ENCODE measurements around the gene NACC2. TPM values are rescaled to one million over a fixed set of nuclear protein-coding genes. Genes with fewer than 3 reads are reported as not detected.

The NACC2 gene
- total RNA-seq, 2 donors from 2014 or later = 24.5 to 55.2 TPM

DNA sequence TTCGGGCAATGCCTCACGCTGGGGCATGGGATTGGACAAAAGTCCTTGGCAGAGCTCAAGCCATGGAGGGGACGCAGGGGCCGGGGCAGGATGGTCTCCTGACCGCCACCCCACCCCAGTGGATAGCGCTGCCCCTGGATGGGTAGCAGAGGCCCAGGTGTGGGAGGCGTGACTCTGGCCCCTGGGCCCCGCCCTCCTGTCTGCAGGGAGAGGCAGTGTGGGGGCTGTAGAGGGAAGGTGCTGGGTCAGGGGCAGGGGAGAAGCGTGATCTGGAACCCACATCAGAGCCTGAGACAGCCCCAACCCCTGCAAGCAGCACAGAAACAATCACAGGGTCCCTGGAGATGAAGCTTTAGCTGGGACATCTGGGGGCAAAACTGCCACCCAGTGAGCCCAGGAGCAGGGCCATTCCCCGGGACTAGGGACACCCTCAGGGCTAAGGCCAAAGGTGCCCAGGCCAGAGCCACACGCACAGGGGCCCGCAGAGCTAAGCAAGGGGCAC, 36.2 kb downstream of the NACC2 start:
- Histone ChIP-seq H3K4me3 (no peak overlapping the region), H3K9me3 (no peaks in the 10 kb centered on the region), H3K27ac (no peak overlapping the region), H3K27me3 (replicated peaks; ENCODE audit: insufficient read depth) (no peaks in the 10 kb centered on the region), H3K4me1 (replicated peaks) (no peaks in the 10 kb centered on the region), H3K36me3 (no peaks in the 10 kb centered on the region)
- WGBS = 91% methylated on average over 12 of the region's 12 CpGs
- no peak for DNase-seq (ENCODE audit: low spot score)
- no peak for TF ChIP-seq POLR2AphosphoS5 (IDR thresholded peaks at IDR 0.05)
- TF ChIP-seq POLR2A (IDR thresholded peaks at IDR 0.05) = no peak
- TF ChIP-seq, protein P1, sequence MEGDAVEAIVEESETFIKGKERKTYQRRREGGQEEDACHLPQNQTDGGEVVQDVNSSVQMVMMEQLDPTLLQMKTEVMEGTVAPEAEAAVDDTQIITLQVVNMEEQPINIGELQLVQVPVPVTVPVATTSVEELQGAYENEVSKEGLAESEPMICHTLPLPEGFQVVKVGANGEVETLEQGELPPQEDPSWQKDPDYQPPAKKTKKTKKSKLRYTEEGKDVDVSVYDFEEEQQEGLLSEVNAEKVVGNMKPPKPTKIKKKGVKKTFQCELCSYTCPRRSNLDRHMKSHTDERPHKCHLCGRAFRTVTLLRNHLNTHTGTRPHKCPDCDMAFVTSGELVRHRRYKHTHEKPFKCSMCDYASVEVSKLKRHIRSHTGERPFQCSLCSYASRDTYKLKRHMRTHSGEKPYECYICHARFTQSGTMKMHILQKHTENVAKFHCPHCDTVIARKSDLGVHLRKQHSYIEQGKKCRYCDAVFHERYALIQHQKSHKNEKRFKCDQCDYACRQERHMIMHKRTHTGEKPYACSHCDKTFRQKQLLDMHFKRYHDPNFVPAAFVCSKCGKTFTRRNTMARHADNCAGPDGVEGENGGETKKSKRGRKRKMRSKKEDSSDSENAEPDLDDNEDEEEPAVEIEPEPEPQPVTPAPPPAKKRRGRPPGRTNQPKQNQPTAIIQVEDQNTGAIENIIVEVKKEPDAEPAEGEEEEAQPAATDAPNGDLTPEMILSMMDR (IDR thresholded peaks at IDR 0.05) = no peak
- intact Hi-C loops (cut with DNase I) = no loop called here

DNA sequence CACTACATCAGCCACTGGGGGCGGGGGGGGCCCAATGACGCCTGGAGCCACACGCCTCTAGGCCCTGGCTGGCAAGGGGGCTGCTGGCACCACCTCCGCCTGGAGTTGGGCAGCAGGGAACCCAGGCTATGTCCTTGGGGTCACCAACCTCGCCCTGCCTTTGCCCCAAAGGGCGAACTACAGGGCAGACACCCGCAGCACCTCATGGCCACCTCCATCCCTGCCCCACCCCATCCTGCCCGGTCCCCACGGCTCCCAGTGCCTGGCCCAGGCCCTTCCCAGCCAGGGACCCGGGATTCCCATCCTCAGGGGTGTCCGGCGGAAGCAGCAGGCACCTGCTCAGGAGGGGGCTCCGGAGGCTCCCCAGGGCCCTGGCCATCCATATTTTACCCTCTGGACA, 37.0 kb downstream of the NACC2 start:
- TF ChIP-seq POLR2A (IDR thresholded peaks at IDR 0.05) (no peak), POLR2AphosphoS5 (IDR thresholded peaks at IDR 0.05) (no peak)
- TF ChIP-seq, protein P1 (IDR thresholded peaks at IDR 0.05) = no peak
- no peak for DNase-seq (ENCODE audit: low spot score)
- no peaks in the 10 kb centered on the region for H3K36me3 ChIP-seq
- 86% methylated on average over 13 of the region's 13 CpGs for WGBS
- H3K27ac ChIP-seq = no peak overlapping the region
- intact Hi-C loops (cut with DNase I) = no loop called here
- no peaks in the 10 kb centered on the region for H3K27me3 ChIP-seq (replicated peaks; ENCODE audit: insufficient read depth)
- H3K9me3 ChIP-seq = no peaks in the 10 kb centered on the region
- H3K4me1 ChIP-seq (replicated peaks) = peaks cover 4% of the 10 kb centered on the region
- H3K4me3 ChIP-seq = no peak overlapping the region

DNA sequence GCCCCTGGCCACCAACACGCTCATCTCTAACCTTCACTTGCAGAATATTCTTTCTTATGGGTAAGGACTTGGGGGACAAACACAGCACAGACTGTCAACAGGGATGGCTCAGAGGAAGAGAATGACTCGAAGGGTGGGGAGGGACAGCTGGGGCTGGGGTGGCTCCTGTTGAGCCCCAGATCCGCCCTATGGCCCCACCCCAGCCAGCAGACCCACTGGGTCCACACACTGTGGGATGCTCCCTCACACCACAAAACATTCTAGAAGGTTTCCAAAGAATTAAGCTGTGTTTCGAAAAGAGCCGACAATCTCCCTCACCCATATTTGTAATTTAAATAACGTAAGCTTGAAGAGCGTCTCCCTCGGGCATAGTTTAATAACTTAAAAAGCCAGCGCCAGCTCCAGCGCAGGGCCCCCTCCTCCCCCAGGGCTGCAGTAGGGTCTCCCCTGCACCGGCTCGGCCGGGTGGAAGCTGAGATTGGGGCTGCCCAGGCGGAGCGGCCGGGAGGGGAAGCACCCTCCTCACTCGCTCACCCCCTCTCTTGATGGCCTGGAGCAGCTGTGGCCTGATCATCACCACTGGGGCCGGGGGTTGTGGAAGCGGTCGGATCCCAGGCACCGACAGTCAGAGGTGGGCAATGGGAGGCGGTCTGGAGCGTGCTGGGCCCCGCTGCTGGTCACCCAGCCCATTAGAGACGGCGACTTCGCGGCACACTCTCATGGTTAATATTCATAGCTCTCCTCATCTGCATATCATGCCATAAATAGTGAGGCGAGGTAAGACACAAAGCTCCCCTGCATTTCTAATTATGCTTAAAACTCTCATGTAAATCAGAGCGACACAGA, 37.6 kb downstream of the NACC2 start:
- H3K27me3 ChIP-seq (replicated peaks; ENCODE audit: insufficient read depth) = no peaks in the 10 kb centered on the region
- H3K4me1 ChIP-seq (replicated peaks) = peaks cover 10% of the 10 kb centered on the region
- 90% methylated on average over 27 of the region's 30 CpGs for whole genome bisulfite sequencing
- H3K4me3 ChIP-seq = no peak overlapping the region
- H3K27ac ChIP-seq = no peak overlapping the region
- TF ChIP-seq POLR2AphosphoS5 (IDR thresholded peaks at IDR 0.05) (no peak), POLR2A (IDR thresholded peaks at IDR 0.05) (no peak)
- TF ChIP-seq, protein P1 (IDR thresholded peaks at IDR 0.05) = no peak
- no peaks in the 10 kb centered on the region for H3K36me3 ChIP-seq
- no peak for DNase-seq (ENCODE audit: low spot score)
- H3K9me3 ChIP-seq = no peaks in the 10 kb centered on the region
- intact Hi-C loops (cut with DNase I) = no loop called here

DNA sequence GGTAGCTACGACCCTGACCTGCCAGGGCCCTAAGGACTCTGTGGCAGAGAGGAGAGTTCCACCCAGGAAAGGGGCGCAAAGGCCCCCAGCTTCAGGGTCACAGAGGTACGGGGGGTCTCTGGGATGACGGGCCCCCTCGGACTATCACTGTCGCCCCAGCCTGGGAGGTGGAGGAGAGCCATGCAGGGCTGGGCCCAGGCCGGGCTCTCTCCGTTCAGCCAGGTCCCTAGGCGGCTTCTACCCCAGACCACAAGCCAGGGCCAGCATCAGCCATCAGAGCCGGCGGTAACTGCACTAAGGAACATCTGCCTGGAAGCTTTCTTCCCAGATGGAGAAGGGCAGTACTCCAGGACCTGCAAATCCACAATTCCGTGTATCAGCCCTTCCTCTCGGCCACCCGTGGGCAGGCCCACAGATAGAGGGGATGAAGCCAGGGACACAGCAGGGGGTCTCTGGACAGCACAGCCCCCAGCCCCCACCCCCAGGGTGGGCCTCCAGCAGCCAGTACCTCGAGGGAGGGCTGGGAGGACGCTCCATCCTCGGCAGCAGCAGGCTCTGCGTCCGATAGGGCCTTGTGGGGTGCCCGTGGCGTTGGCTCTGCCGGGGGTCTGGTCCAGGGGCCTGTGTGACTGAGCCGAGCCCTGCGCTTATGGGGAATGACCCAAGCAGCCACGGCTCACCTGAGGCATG, 38.4 kb downstream of the NACC2 start:
- no peaks in the 10 kb centered on the region for H3K27me3 ChIP-seq (replicated peaks; ENCODE audit: insufficient read depth)

More for the DNA sequence above, 38.4 kb downstream of the NACC2 start:
- Histone ChIP-seq H3K4me3 (no peak overlapping the region), H3K4me1 (replicated peaks) (peaks cover 13% of the 10 kb centered on the region), H3K9me3 (no peaks in the 10 kb centered on the region), H3K27ac (no peak overlapping the region), H3K36me3 (no peaks in the 10 kb centered on the region)
- TF ChIP-seq POLR2A (IDR thresholded peaks at IDR 0.05) (no peak), POLR2AphosphoS5 (IDR thresholded peaks at IDR 0.05) (no peak)
- TF ChIP-seq, protein P1 (IDR thresholded peaks at IDR 0.05) = no peak
- intact Hi-C loops (cut with DNase I) = no loop called here
- 88% methylated on average over 19 of the region's 25 CpGs for WGBS
- DNase-seq (ENCODE audit: low spot score) = no peak

Data from prostate gland (tissue), 2 donors.